HCT116 (cell line): Measurements from ENCODE around the gene SPATA33. TPM values are rescaled to one million over a fixed set of nuclear protein-coding genes. Genes with fewer than 3 reads are reported as not detected.

Experiments
- ATAC-seq: fragments of 200-7000 bp; cut with Tn5 transposase; 2 replicates; pipeline ENCODE4 v1.9.1; 2020; ENCODE audit warnings: mild to moderate bottlenecking, moderate library complexity
- BruUV-seq: library from RNA; stranded (reverse); fragments of 400-500 nt; replicated peaks from 2 replicates; lab custom pipeline; 2021; lab: Mats Ljungman, UMichigan
- CTCF ChIA-PET: fragments of 300-600 bp; sonication (Branson Sonifier 250); formaldehyde crosslinking; loops from one replicate; lab custom pipeline; 2021; ENCODE audit warnings: antibody characterized with exemption; lab: Charles Lee
- POLR2A ChIA-PET: fragments of 300-600, 350-600 bp; sonication (Branson Sonifier 250); formaldehyde crosslinking; loops from one replicate; lab custom pipeline; 2021; ENCODE audit warnings: antibody characterized with exemption; lab: Charles Lee
- RAD21 ChIA-PET, 2 experiments: fragments of 300-600 bp; sonication (Branson Sonifier 250); formaldehyde crosslinking; loops; one replicate each; lab custom pipeline; 2023; ENCODE audit warnings: low total read pairs in 2 of 2; ENCODE audit not compliant: uncharacterized antibody in 2 of 2, unreplicated experiment in 2 of 2, low non-redundant PET in 1 of 2; lab: Charles Lee
- DNase-seq: peaks from one replicate; pipeline ENCODE4 v3.0.0-alpha.2; 2010; ENCODE audit warnings: low read depth, low spot score
- H2AFZ ChIP-seq: fragments of 200-600 bp; shearing (Covaris generic), sonication (generic); 2 replicates; pipeline ENCODE4 v1.6.1; 2017; ENCODE audit warnings: low read depth, mixed run types, mixed read lengths, antibody characterized with exemption, low read length; ENCODE audit not compliant: poor library complexity, severe bottlenecking
- H3K27ac ChIP-seq: 2 replicates; pipeline ENCODE4 v1.5.1; 2012; ENCODE audit warnings: low read depth, low read length
- H3K27me3 ChIP-seq: fragments of 200-600 bp; sonication (generic); 2 replicates; pipeline ENCODE4 v1.6.1; 2016; ENCODE audit warnings: mixed run types, low read length, mixed read lengths; ENCODE audit not compliant: insufficient read depth
- H3K36me3 ChIP-seq, 2 experiments: fragments of 200-500 bp in 1 of 2; fragments of 200-600 bp in 1 of 2; sonication (Bioruptor generic) in 1 of 2; sonication (generic) in 1 of 2; 2 replicates each; pipeline versions ENCODE4 v1.5.1 to v1.6.1; 2014 to 2016; ENCODE audit warnings: low read length in 2 of 2, inconsistent platforms in 1 of 2, mixed read lengths in 1 of 2, mixed run types in 1 of 2; ENCODE audit not compliant: insufficient read depth in 2 of 2, control insufficient read depth in 1 of 2
- H3K4me1 ChIP-seq, 2 experiments: fragments of 200-600 bp in 1 of 2; sonication (generic) in 1 of 2; 2 replicates each; pipeline versions ENCODE4 v1.5.1 to v1.6.1; 2012 to 2017; ENCODE audit warnings: low read length in 2 of 2, inconsistent platforms in 1 of 2, mild to moderate bottlenecking in 1 of 2, mixed read lengths in 1 of 2, mixed run types in 1 of 2, moderate library complexity in 1 of 2; ENCODE audit not compliant: insufficient read depth in 2 of 2, control insufficient read depth in 1 of 2
- H3K4me2 ChIP-seq: fragments of 200-600 bp; sonication (generic); 2 replicates; pipeline ENCODE4 v1.6.1; 2017; ENCODE audit warnings: mixed run types, low read length, mixed read lengths
- H3K4me3 ChIP-seq, 2 experiments: fragments of 200-600 bp in 1 of 2; sonication (generic) in 1 of 2; replicated peaks in 1 of 2; 2 replicates each; pipeline ENCODE4 v1.5.1; 2011 to 2016; ENCODE audit warnings: low read length in 2 of 2, control low read depth in 1 of 2, low read depth in 1 of 2, mild to moderate bottlenecking in 1 of 2, mixed read lengths in 1 of 2, mixed run types in 1 of 2
- H3K79me2 ChIP-seq: fragments of 200-600 bp; sonication (generic); 2 replicates; pipeline ENCODE4 v1.6.1; 2017; ENCODE audit warnings: mild to moderate bottlenecking, mixed run types, low read length, moderate library complexity, mixed read lengths; ENCODE audit not compliant: insufficient read depth
- H3K9ac ChIP-seq: fragments of 200-600 bp; sonication (generic); 2 replicates; pipeline ENCODE4 v1.6.1; 2016; ENCODE audit warnings: low read length, mixed read lengths
- H3K9me2 ChIP-seq: fragments of 200-600 bp; sonication (generic), shearing (Covaris generic); 2 replicates; pipeline ENCODE4 v1.6.1; 2017; ENCODE audit warnings: mixed run types, mild to moderate bottlenecking, moderate library complexity; ENCODE audit not compliant: insufficient read depth
- H3K9me3 ChIP-seq, 2 experiments: fragments of 200-500 bp in 1 of 2; fragments of 200-600 bp in 1 of 2; sonication (Bioruptor generic) in 1 of 2; sonication (generic) in 1 of 2; 2 replicates each; pipeline ENCODE4 v1.6.1; 2014 to 2017; ENCODE audit warnings: low read length in 2 of 2, mixed read lengths in 2 of 2, inconsistent platforms in 1 of 2, low read depth in 1 of 2, mild to moderate bottlenecking in 1 of 2, mixed run types in 1 of 2, moderate library complexity in 1 of 2; ENCODE audit not compliant: control insufficient read depth in 1 of 2, insufficient read depth in 1 of 2
- H4K20me1 ChIP-seq: fragments of 200-600 bp; sonication (generic), shearing (Covaris generic); 2 replicates; pipeline ENCODE4 v1.6.1; 2017; ENCODE audit warnings: mixed run types, mild to moderate bottlenecking, moderate library complexity; ENCODE audit not compliant: insufficient read depth
- EGR1 ChIP-seq: IDR thresholded peaks from 2 replicates; pipeline ENCODE4 v1.6.1; 2012; ENCODE audit warnings: low read depth
- EZH2 ChIP-seq: fragments of 200-600 bp; sonication (generic); IDR thresholded peaks from 2 replicates; pipeline ENCODE4 v1.6.1; 2017; ENCODE audit warnings: antibody characterized with exemption, mixed run types
- FOSL1 ChIP-seq: IDR thresholded peaks from 2 replicates; pipeline ENCODE4 v1.6.1; 2012; ENCODE audit warnings: low read depth
- POLR2A ChIP-seq: IDR thresholded peaks from 2 replicates; pipeline ENCODE4 v1.7.0; 2011; ENCODE audit warnings: borderline replicate concordance; ENCODE audit not compliant: insufficient read depth, insufficient read length; ENCODE audit errors: extremely low read depth
- POLR2AphosphoS5 ChIP-seq: IDR thresholded peaks from 2 replicates; pipeline ENCODE4 v1.6.1; 2011; ENCODE audit warnings: mild to moderate bottlenecking, low read depth, low read length, moderate library complexity
- RAD21 ChIP-seq: IDR thresholded peaks from 2 replicates; pipeline ENCODE4 v1.6.1; 2012; ENCODE audit warnings: low read depth, mild to moderate bottlenecking
- SIN3A ChIP-seq: IDR thresholded peaks from 2 replicates; pipeline ENCODE4 v1.6.1; 2012; ENCODE audit warnings: low read depth
- SRF ChIP-seq: IDR thresholded peaks from 2 replicates; pipeline ENCODE4 v1.6.1; 2012; ENCODE audit warnings: low read depth
- TCF7L2 ChIP-seq: IDR thresholded peaks from 2 replicates; pipeline ENCODE4 v1.7.0; 2011; ENCODE audit warnings: borderline replicate concordance, inconsistent platforms; ENCODE audit not compliant: insufficient read depth, insufficient read length; ENCODE audit errors: extremely low read depth
- intact Hi-C: fragments of 100-400 bp; cut with micrococcal nuclease; formaldehyde crosslinking; loops from 2 replicates; pipeline ENCODE4 v1.10.0; 2022
- total RNA-seq: library from RNA; stranded (reverse); gene quantifications from one replicate; pipeline ENCODE4 v1.2.1, GENCODE V29; 2021; ENCODE audit not compliant: unreplicated experiment
- TF ChIP-seq, protein P1 (sequence below): IDR thresholded peaks from 2 replicates; pipeline ENCODE4 v1.6.1; 2012
- TF ChIP-seq, protein P2 (sequence below), 3 experiments: fragments of 200-600 bp in 1 of 3; sonication (generic) in 1 of 3; IDR thresholded peaks in 2 of 3; conservative IDR thresholded peaks in 1 of 3; 2 replicates each; pipeline ENCODE4 v1.5.1; 2012 to 2017; ENCODE audit warnings: low read depth in 2 of 3, low read length in 2 of 3, antibody characterized with exemption in 1 of 3, borderline replicate concordance in 1 of 3, control low read depth in 1 of 3, mild to moderate bottlenecking in 1 of 3, mixed read lengths in 1 of 3, mixed run types in 1 of 3, moderate library complexity in 1 of 3; ENCODE audit not compliant: insufficient read depth in 1 of 3
- TF ChIP-seq, protein P3 (sequence below): IDR thresholded peaks from 2 replicates; pipeline ENCODE4 v1.6.1; 2011; ENCODE audit warnings: mild to moderate bottlenecking, low read length, moderate library complexity; ENCODE audit not compliant: insufficient replicate concordance; ENCODE audit errors: extremely low read depth

The SPATA33 gene
- total RNA-seq, 1 experiment from 2014 or later, result 24.9 TPM

DNA sequence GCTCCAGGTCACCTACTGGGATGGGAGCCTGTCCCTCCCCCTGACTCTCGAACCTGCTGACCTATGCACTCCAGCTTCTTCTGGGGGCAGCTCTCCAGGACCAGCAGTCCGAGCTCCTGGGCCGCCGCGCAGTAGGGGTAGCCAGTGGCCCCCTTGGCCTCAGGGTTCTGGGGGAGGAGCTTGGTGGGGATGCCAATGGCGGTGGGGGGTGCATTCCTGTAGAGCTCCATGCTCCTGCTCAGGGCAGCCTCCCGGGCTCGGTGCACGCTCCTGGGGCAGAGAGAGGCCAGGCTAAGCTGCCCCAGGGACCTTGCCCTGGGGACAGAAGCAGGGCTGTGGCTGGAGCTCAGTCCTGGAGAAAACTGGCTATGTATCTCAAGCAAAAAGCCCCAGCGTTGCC is 51.5 kb downstream of the SPATA33 start:
- Histone ChIP-seq H3K9me3 (no peaks in the 10 kb centered on the region), H3K9me2 (no peaks in the 10 kb centered on the region), H3K27me3 (no peaks in the 10 kb centered on the region), H3K27ac (no peak overlapping the region), H3K4me3 (no peak overlapping the region), H3K36me3 (peaks cover under 1 to 6% of the 10 kb centered on the region in 2 experiments; a peak in 3 of 4 replicates), H4K20me1 (no peaks in the 10 kb centered on the region), H3K9ac (no peak overlapping the region), H3K4me1 (peaks cover 6 to 29% of the 10 kb centered on the region in 2 experiments; a peak in 3 of 4 replicates)
- BruUV-seq, result no TSS peak
- ATAC-seq (no peak), DNase-seq (no peak)
- ChIA-PET CTCF (interaction anchor here (1.8 kb wide), 1 partner anchor 9 kb away, joined by 6 read pairs; no protein-coding TSS in a partner anchor), POLR2A (interaction anchor here (0.9 kb wide), 1 partner anchor 9 kb away, joined by 4 read pairs; no protein-coding TSS in a partner anchor), RAD21 (no interaction called here)
- intact Hi-C loops, result no loop called here
- TF ChIP-seq, protein P1, sequence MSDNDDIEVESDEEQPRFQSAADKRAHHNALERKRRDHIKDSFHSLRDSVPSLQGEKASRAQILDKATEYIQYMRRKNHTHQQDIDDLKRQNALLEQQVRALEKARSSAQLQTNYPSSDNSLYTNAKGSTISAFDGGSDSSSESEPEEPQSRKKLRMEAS, result no peak
- TF ChIP-seq TCF7L2 (no peak), EZH2 (no peak), SRF (no peak), EGR1 (no peak), FOSL1 (no peak), POLR2A (no peak), SIN3A (no peak), RAD21 (no peak), POLR2AphosphoS5 (no peak)
- TF ChIP-seq, protein P2, sequence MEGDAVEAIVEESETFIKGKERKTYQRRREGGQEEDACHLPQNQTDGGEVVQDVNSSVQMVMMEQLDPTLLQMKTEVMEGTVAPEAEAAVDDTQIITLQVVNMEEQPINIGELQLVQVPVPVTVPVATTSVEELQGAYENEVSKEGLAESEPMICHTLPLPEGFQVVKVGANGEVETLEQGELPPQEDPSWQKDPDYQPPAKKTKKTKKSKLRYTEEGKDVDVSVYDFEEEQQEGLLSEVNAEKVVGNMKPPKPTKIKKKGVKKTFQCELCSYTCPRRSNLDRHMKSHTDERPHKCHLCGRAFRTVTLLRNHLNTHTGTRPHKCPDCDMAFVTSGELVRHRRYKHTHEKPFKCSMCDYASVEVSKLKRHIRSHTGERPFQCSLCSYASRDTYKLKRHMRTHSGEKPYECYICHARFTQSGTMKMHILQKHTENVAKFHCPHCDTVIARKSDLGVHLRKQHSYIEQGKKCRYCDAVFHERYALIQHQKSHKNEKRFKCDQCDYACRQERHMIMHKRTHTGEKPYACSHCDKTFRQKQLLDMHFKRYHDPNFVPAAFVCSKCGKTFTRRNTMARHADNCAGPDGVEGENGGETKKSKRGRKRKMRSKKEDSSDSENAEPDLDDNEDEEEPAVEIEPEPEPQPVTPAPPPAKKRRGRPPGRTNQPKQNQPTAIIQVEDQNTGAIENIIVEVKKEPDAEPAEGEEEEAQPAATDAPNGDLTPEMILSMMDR (IDR thresholded peaks at IDR 0.05 in 2 of 3, conservative IDR thresholded peaks at IDR 0.05 in 1 of 3; ENCODE audit: borderline replicate concordance in 1 of 3, insufficient read depth in 1 of 3, low read depth in 2 of 3, low read length in 2 of 3), result no peak
- TF ChIP-seq, protein P3, sequence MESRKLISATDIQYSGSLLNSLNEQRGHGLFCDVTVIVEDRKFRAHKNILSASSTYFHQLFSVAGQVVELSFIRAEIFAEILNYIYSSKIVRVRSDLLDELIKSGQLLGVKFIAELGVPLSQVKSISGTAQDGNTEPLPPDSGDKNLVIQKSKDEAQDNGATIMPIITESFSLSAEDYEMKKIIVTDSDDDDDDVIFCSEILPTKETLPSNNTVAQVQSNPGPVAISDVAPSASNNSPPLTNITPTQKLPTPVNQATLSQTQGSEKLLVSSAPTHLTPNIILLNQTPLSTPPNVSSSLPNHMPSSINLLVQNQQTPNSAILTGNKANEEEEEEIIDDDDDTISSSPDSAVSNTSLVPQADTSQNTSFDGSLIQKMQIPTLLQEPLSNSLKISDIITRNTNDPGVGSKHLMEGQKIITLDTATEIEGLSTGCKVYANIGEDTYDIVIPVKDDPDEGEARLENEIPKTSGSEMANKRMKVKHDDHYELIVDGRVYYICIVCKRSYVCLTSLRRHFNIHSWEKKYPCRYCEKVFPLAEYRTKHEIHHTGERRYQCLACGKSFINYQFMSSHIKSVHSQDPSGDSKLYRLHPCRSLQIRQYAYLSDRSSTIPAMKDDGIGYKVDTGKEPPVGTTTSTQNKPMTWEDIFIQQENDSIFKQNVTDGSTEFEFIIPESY, result no peak
- TF ChIP-seq, all 23 proteins: peak for 0
- Histone ChIP-seq H3K79me2 (peaks cover 24% of the 10 kb centered on the region), H2AFZ (no peak overlapping the region), H3K4me2 (no peak overlapping the region)
